Posterior vena cava (tissue), 2 donors: ENCODE measurements around the gene COL4A6. TPM values are rescaled to one million over a fixed set of nuclear protein-coding genes. Genes with fewer than 3 reads are reported as not detected.

Experiments used
- DNase-seq: peaks from one replicate; pipeline ENCODE4 v3.0.0-alpha.2; 2020; ENCODE audit warnings: low spot score
- intact Hi-C, 2 donors: fragments of 100-400 bp; cut with DNase I; formaldehyde crosslinking; loops; one replicate each; pipeline versions ENCODE4 v1.14.1 to v1.14.2; 2022 to 2023
- total RNA-seq, 2 donors: library from RNA; stranded (reverse); fragmentation: NEBNext Ultra II Directional; extraction: Animal tissue kit (Norgen Biotek cat#: 25700); gene quantifications; one replicate each; pipeline ENCODE4 v1.2.1, GENCODE V29; 2021
- donor health status: DM: yes; HTN: yes; CAD: no.
- donor health status: DM: yes; HTN: yes; CAD: no.

COL4A6 gene
- total RNA-seq, 2 donors from 2014 or later: 2.3 to 3.9 TPM

DNA sequence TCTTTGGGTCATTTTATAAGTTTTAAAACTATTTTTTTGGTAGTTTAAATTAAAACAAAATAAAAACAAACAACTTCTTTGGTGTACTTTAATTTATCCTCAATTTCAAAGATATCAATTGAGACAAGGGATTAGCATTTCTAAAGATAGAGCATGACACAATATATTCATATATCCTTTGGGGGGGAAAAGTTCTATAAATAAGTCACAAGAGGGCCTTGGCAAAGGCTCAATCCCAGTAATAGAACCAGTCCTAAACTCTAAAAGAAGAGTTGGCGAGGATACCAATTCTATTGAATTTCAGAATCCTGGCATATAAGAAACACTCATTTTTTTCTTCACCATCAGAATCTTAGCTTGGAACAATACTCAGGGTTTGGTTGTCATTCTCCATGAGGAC is 89.7 kb downstream of the COL4A6 start:
- DNase-seq: no peak
- intact Hi-C loops: loop anchor here in 1 of 2 donors (10.0 kb wide), 1 partner anchor 1246 kb away; no protein-coding TSS in a partner anchor

DNA sequence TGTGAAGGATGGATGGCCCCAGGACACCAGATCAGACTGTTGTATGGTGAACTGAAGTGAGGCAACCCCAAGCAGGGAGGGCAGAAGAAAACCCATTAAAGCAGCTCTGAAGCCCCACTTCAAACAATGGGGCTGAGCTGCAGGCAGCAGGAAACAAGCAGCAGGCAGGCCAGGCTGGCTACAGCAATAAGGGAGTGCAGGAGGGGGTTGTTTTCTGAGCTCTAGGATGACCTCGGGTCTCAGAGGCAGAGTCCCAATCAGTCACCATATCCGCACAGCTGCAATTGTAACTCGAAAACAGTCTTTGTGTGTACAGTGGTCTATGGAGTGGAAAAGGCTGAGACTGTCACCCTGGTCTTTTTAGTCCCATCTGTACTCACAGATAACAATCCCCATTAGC is 90.4 kb downstream of the COL4A6 start:
- DNase-seq: no peak
- intact Hi-C loops: loop anchor here in 1 of 2 donors (10.0 kb wide), 1 partner anchor 1247 kb away; no protein-coding TSS in a partner anchor

DNA sequence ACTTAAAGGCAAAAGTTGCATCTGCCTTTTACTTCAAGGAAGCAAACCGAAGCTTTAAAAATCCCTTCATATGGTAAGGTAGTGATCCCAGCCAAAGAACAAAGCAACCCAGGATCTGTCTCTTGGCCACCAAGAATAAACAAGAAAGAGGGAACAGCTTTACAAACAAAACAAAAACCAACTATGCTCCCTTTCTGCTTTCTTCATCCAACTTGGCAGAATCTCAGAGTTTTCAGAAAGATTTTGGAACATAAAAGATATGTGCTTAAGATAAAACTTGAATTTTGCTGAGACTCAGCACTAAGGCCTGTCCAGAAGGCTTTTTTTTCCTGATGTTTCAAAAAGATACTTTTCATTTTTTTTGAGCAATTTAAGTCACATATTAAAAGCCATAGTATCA is 94.0 kb downstream of the COL4A6 start:
- no peak for DNase-seq
- intact Hi-C loops: loop anchor here in 1 of 2 donors (10.0 kb wide), 1 partner anchor 1251 kb away; no protein-coding TSS in a partner anchor

DNA sequence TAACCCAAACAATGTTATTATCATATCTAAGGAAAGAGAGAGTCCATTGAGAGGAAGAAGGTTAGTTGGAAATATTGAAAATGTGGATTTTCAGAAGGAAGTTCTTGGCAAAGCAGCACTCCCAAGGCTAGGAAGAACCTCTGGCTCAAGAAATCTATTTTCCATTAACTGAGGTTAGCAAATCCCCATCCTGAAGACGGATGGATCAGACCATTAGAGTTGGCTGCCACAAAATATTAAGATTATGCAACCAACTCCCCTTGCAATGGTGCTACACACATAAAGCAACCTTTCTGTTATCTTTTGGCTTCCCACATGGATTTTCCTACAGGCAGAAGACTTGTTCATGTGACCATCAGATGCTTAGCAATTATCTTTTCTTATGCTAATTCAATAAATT is 96.3 kb downstream of the COL4A6 start:
- DNase-seq: no peak
- intact Hi-C loops: loop anchor here in 1 of 2 donors (10.0 kb wide), 1 partner anchor 1253 kb away; no protein-coding TSS in a partner anchor

DNA sequence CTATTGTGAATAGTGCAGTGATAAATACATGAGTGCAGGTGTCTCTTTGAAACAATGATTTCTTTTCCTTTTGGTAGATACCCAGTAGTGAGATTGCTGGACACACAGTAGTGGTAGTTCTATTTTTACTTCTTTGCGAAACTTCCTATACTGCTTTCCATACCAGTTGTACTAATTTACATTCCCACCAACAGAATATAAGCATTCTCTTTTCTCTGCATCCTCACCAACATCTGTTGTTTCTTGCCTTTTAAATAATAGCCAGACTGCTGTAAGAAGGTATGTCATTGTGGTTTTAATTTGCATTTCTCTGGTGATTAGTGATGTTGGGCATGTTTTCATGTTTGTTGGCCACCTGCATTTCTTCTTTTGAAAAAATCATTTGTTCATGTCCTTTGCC is 105.9 kb downstream of the COL4A6 start:
- DNase-seq: no peak
- intact Hi-C loops: no loop called here

DNA sequence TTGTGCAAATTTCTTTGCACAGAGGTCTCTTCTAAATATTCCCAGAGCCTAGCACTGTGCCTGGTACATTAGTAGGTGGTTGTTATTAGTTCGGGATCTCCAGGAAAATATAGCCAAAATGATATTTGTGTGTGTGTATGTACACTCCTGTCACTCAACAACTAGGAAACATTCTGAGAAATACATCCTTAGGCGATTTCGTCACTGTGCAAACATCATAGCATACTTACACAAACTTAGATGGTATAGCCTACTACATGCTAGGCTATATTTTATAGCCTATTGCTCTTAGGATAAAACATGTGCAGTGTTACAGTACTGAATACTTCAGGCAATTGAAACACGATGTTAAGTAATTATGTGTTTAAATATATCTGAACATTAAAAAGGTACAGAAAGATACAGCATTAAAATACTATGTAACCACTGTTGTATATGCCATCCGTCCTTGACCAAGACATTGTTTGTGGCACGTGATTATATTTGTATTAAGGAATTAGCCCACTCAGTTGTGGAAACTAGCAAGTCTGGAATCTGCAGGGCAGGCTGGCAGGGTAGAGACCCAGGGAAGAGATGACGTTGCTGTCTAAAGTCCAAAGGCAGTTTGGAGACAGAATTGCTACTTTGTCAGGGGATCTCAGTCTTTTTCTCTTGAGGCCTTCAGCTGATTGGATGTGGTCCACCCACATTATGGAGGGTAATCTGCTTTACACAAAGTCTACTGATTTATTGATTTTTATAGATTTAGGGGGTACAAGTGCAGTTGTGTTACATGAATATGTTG is 106.9 kb downstream of the COL4A6 start:
- no peak for DNase-seq
- intact Hi-C loops: no loop called here

DNA sequence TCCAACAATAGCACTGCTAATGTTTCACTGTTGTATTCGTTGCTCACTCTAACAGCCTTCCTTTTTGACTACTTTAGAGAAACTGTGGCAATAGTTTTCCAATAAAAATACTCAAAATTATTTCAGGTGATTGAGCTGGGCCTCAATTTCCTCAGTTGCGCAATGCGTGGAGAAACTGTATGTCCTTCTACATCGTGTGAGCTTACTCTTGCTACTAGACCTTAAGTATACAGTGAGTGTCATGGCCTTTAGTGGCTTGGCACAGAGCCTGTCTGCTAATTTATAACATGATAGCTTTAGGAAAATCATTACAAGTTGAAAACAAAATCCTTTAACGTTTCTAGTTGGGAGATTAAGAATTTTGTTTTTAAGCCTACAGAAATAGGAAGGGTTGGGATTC is 114.5 kb downstream of the COL4A6 start:
- intact Hi-C loops: no loop called here

DNA sequence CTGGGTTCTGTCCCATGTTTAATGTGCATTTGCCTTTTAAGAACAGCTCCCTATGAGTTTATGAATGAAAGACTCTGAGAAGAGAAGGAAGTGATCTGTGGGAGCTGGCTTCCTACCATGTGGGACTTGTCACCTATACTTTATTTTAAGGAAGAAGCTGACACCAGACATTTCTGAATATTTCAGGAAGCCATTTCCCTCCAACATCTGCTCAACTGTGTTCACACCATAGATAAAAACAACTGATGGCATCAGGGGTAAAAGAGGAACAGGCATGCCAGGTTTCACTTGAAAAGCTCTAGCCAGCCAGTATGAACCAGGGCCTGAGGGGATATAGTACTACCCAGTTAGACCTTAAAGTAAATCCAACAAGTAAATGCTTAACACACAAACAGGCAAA is 116.0 kb downstream of the COL4A6 start:
- intact Hi-C loops: no loop called here
- DNase-seq: no peak

More for the DNA sequence above, 114.5 kb downstream of the COL4A6 start:
- DNase-seq: no peak

DNA sequence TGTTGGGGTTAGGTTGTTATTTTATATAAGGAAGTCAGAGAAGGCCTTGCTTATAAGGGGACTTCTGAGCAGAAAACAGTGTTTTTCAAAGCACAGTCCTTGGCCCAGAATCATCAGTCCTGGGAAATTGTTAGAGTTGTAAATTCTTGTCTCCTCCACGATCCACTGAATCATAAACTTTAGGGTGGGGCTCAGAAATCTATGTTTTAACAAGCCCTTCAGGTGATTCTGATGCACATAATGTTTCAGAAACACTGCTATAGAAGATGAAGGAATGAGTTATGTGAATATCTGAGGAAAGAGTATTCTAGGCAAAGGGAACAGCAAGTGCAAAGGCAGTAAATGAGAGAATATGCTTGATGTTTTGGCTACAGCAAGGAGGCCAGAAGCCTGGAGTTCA is 121.8 kb downstream of the COL4A6 start:
- intact Hi-C loops: loop anchor here in 1 of 2 donors (10.0 kb wide), 1 partner anchor 1752 kb away; no protein-coding TSS in a partner anchor
- no peak for DNase-seq

DNA sequence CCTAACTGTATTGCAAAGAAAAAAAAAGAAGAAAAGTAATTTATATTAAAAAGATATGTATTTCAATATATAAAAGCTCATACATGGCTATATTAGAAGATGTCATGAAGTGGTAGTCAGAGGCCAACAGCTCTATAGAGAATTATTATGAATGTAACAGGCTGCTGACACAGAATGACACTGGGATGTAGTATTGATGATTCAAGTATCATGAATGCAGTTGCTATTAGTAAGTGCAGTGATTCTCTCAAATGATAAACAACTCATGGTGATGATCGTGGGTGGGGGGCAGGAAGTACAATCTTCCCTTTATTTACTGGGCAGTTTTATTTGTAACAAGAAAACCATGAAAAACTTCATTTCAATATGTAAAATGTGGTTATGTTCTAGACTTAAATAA is 124.6 kb downstream of the COL4A6 start:
- intact Hi-C loops: loop anchor here in 1 of 2 donors (10.0 kb wide), 1 partner anchor 1749 kb away; no protein-coding TSS in a partner anchor
- no peak for DNase-seq

DNA sequence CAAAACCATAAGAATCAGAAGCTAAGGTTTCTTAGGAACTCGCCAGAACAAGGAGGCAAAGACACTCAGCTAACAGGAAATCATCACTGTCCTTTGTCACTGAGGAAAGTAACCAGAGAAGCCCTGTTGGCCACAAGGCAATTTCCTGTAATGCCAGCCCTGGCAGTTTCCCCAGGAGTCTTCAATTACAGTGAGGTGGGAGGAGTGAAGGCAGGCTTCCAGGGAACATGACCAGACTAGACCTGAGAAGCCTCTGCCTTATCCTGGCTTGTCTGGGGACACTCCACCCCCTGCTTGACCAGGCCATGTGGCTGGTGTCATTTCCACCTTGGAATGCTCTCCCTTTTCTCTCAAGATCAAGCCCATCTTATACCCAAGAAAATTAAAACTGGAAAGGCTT is 125.3 kb downstream of the COL4A6 start:
- DNase-seq: no peak
- intact Hi-C loops: loop anchor here in 1 of 2 donors (10.0 kb wide), 1 partner anchor 1748 kb away; no protein-coding TSS in a partner anchor

DNA sequence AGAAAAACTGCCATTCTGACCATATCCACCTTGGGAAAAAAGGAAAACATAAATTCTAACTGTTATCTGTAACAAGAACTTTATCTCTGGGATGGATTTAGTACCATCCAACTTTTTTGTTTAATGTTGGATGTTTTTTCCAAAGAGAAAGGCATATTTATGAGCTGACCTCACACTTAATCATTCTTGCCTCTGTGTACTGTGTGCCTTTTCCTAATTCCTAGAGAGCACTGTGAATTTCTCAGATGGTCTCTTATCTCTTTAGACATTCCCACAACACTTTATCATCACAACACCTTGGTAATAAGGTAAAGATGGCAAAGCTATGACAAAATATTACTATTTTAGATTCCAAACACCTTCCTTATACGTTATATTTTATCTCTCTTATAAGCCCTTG is 126.2 kb downstream of the COL4A6 start:
- no peak for DNase-seq
- intact Hi-C loops: loop anchor here in 1 of 2 donors (10.0 kb wide), 1 partner anchor 1747 kb away; no protein-coding TSS in a partner anchor

DNA sequence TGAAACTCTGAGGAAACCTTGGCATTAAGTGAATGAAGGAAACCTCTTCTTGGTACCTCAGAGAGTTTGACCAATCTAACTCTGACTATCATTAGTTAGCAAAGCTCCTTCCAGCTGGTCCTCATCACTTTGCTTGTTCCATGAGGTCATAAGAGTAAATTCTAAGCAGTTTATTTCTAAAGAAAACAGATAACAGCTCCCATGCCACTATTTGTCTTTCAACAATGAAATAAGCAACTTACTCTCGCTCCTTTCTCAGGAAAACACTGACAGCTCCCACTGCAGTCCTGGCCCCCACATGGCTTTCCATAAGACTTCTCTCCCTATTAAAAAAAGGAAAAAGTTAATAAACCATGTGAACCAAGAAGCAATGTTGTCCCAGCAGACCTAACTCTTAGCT is 127.7 kb downstream of the COL4A6 start:
- intact Hi-C loops: loop anchor here in 1 of 2 donors (10.0 kb wide), 1 partner anchor 1746 kb away; no protein-coding TSS in a partner anchor
- no peak for DNase-seq

DNA sequence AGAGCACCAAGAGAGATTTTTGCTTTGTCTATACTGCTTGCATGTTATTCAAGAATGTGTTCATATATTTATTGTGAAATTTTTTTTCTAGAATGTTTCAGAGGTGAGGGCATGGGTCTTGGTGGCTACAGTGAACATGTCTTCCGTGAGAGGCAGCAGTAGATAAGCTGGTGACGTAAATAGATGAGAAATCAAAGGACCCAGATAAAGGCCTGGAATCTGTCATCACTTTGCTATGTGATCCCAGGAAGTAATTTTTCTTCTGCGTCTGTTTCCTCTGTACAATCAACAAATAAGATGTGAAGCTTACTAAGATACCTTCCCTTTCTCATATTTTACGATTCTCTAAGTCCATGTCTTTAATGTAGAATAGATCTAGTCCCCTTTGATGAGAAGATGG is 129.1 kb downstream of the COL4A6 start:
- intact Hi-C loops: no loop called here
- no peak for DNase-seq

DNA sequence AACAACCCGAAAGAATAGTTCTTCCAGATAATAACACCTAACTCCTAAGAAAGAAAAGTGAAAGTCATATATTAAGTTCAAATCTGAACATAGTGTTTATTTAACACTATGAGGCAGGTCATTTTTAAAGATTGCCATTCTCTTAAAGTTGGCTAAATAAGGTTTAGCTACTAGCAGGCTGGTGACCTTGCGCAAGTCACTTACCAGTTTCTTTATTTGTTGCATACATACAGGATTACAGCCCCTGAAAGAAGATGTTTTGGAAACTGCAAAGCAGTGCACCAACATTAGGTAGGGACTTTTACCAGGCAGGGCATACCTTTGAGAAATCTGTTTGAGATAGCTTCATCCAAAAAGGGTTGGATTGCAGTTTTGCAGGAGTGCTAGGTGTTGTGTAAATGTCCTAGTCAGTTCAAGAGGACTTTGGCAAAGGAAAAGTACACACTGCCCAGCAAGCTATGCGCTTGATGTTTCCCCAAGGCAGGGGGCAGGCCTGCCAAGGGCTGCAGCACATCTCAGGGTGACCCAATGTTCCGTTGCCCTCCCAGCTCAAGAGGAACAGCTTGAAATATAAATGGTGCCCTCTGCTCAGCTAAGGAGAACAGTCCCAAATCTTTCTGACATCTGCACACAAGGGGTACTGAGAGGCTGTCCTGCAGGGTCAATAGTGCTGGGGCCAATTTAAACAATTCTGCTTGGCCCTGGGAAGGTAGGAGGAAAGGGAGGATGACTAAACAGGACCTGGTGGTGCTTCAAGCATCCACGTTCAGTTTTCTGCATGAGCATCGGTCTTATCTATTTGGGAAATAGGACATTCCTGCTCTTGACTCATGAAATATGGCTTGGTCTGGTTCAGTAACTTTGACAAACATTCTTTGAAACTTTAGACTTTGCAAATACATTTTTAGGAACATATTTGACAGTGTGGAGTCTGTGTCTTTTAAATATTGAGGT is 130.8 kb downstream of the COL4A6 start:
- DNase-seq: no peak
- intact Hi-C loops: no loop called here

DNA sequence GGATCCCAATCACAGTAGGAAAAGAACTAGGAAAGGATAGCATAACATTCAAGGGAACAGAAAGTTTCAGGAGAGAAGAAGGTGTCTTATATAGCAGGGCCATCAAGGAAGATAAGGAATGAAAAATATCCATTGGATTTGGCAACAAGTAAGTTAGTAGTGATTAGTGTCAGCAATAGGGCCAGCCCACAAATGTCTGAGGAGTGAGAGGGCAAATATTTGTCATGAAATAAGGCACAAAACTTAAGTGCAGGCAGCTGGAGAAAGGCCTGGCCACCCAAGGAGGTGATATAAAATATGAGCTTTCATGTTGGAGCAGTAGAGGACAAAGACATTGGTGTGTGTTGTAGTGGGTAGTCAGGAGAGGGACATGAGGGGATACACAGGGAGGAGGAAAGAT is 132.1 kb downstream of the COL4A6 start:
- intact Hi-C loops: no loop called here
- DNase-seq: no peak

DNA sequence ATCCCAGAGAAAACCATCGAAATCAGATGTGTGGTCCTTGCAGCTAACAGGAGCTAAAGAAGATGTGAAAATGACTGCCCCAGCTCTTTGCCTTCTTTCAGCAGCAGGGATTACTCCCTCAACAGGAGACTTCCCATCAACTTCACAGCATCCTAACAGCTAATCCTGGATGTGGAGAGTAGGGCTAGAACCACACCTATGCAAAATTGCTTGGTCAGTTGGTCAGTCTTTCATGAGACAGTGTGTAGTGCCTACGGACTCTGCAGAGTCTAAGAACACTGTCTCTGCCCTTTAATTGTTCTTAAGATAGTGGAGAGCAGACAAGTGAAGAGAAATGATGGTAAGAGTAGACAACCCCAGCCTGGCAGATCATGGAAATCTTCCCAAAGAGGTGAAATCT is 133.5 kb downstream of the COL4A6 start:
- intact Hi-C loops: no loop called here
- DNase-seq: no peak

DNA sequence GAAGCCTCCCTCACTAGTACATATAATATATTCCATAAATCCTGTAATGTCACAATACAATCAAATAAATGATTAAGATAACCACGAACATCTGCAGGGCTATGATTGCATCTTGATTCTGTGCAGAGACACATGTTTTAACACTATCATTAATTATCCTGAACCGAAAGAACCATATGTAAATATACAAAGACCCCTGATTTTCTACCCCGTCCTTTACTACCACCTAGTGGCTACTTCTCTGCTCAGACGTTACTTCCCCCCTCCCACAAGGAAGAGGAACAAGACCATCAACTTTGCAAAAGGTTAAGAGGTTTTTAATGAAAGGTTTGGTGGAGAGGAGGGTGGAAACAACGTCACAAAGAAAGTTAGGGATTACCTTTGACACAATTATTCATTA is 134.0 kb downstream of the COL4A6 start:
- DNase-seq: no peak
- intact Hi-C loops: no loop called here

DNA sequence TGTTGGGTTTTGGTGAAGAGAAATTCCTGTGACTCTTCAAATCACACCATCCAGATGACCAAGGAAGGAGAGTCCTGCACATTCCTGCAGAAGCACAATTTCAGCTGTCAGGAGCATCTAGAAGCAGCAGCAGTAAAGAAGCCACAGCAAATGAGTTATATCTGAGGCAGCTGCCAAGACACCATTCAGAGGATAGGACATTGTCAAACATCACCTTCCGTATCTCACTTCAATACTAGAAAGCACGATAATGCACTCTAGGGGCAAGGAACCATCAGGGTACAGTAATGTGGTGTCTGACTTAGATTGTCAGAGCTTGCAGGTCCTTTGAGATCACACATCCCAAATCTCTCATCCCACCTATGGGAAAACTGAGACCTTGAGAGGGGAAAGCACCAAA is 134.5 kb downstream of the COL4A6 start:
- DNase-seq: no peak
- intact Hi-C loops: no loop called here

DNA sequence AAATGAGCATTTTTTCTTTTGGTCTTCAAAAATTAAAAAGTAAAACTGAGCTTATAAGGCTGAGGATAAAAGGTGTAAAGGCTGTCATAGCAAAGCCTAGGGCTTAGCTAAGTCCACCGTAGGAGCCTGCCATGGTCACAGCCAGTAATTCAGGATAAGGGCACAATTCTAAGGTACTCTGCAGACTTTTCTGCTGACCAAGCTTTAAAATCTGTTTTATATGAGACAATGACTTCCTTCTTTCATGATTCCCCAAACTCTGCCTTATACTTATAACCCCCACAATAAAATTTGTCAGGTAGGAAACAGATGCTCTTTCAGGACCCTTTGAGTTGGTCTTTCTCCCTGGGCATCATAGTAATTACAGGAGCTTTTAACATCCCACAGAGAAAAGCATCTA is 138.5 kb downstream of the COL4A6 start:
- intact Hi-C loops: no loop called here
- DNase-seq: no peak
